CD4-positive, alpha-beta T cell treated with Interleukin-10 for 1 hour (primary cell): ENCODE measurements around the gene POC1A.
A peak's percentile ranks its signal among the peaks of the same experiment; 100 is the strongest.

Source experiments
- DNase-seq: peaks from one replicate; pipeline ENCODE4 v3.0.0-alpha.2; 2020

The POC1A gene

DNA sequence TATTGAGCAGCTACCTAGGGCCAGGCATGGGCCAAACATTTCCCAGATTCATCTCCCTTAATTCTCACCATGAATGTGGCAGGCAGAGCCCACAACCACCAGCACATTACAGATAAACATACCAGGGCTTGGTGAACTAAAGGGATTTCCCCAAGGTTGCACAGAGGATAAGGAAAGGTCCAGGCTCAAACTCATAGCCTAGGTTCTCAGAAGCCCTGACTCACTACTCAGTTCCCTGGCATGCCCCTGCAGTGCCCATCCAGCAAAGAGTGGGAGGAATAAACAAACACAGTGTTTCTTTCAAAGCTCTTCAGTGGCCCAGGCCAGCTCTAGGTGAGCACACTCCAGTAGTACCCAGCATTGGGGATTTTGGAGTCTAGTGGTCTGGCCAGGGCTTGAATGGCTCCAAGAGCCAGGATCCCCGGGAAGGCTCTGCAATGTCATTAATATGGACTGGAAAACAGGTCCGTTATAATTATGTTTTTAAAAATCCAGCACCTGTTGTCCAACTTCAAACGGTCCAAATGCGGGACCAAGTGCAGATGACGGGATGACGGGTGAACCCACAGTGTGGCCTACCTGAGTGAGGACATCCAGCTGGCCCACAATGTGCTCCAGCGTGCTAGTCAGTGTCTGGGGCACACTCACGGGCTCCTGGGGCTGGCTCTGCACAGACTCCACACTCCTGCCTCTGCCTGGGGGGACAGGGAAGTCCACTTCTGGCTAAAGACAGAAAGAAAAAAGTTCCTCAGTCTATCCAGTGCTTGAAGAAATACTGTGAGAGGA is 58.0 kb downstream of the POC1A start:
- no peak for DNase-seq

DNA sequence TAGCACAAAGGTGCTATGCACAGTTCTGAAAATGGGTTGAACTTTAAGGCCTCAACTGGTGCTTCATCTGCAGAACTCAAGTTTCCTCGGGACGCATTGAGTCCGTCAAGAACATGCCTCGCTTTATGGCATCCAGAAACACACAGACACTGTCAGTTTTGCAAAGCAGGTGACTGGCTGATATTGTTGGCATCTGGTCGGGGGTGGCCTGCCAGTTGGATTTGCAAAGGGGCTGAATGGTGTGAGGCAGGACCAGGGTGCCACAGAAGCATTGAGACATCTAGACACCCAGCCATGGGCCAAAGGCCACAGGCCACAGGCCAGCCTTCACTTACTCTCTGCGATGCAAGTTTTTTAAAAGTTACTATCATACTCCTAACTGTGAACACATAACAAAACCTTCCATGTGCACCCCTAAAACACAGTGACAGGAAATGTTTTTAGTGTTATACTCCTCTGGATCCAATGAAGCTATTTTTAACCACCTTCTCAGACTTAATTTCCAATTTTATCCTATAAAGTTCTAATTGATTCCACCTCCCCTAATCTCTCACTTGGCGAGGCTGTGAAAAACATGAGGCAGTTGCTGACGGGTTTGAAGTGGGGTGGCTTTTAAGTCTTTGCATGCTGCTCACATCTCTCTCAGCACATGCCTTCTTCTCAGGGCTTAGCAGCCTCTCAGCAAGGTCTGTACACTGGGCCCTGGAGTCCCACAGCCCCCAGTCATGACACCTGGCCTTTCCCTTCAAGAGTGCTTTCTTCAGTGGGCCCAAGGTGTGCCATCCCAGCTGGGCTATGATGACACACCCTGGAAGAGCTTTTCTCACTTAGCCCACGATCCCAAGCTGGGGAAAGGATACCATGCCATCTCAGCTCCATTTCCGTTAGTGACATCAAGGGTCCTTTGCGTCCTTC is 59.4 kb downstream of the POC1A start:
- no peak for DNase-seq

DNA sequence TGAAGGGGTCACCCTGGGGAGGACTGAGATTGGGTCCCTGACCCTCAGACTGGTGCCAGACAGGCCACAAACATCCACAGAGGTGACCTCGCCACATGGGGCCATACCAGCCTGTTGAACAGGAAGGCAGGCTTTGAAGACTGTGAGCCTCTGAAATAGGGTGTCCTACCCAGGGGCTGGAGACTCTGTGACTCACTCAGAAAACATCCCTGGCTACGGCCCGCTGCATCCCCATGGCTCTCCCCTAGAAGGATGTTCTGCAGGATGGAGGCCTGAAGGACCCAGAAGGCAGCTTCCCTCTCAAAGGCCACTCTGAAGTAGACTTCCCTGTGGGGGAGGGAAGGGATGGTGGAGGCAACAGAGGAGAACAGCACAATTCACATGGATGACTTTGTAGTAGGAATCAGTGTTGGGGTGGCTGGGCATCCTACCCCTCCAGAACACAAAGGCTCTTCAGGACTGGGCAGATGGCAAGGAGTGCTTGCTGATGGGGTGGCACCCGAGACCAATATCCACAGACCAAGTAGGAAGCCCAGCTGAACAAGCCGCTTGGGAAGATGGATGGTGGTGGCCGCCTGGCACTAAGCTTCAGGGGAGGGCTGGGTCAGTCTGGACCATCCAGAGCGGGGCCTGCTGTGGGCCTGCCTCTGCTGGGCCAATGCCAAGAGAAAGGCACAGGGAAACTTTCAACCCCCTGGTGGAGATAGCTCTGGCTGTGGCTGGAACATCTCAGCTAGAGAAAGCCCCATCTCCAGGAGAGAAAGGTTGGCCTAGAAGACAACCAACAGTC is 60.3 kb downstream of the POC1A start:
- DNase-seq, result no peak

DNA sequence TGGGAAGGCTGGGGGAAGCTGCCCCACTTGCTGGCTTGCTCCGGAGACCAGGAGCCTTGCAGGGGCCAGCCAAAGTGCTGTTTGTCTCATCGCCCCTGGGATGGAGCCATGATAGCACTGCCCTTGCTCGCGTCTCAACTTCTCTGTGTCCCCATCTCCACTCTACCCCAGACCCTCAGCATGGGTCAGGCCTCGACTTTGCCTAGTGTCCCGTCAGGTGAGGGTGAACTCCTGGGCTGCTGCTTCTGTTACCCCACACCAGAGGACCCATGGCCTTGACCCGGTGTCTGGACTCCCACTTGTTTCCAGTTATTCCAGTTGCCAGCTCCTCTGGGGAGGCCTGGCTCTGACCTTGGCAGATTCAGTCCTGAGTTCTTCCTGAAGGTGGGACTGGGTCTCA is 61.3 kb downstream of the POC1A start:
- DNase-seq, result no peak

DNA sequence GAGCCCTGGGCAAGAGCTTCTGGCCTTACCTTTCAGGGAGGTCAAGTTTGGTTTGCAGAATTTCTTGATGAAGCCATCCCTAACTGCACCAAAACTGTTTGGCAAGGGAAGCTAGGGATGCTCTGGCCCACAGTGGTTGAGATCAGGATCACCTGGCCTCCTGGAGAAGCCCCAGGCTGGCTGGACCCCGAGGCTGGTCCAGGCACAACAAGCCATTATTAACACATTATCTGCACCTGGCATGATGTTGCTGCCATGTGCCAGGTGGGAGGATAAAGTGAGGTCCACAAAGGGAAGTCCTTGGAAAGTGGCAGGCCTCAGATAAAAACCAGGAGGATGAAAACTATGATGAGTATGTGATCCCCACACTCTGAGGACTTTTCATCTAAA is 62.0 kb downstream of the POC1A start:
- no peak for DNase-seq

DNA sequence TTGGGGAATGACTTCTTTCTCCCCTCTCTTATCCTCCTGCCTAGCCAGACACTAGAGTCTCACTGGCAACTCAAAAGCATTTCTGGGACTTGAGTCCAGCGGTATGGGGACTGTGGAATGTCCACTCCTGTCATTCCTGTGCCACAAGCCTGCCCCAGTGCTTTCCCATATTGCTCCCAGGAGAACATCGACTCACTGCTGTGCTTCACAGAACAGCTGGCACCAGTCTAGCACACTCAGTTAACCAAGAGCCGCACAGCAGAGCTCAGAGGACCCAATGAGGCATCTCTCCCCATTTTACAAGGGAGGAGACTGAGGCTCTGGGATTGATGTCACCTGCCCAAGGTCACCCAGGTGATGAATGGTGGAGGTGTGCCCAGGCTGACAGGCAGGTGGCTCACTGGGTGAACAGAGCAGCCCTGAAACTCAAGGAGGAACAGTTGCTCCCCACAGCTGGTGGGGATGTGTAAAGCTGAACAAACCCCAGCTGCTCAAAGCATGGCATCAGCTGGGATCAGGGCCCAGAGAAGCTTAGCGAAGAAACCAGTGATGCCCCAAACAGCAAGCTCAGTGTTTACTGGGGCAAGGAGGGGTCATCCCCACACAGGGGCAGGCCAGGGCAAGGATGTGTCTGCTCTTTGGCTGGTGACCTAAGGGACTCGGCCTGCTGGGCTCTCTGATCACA is 62.5 kb downstream of the POC1A start:
- no peak for DNase-seq

DNA sequence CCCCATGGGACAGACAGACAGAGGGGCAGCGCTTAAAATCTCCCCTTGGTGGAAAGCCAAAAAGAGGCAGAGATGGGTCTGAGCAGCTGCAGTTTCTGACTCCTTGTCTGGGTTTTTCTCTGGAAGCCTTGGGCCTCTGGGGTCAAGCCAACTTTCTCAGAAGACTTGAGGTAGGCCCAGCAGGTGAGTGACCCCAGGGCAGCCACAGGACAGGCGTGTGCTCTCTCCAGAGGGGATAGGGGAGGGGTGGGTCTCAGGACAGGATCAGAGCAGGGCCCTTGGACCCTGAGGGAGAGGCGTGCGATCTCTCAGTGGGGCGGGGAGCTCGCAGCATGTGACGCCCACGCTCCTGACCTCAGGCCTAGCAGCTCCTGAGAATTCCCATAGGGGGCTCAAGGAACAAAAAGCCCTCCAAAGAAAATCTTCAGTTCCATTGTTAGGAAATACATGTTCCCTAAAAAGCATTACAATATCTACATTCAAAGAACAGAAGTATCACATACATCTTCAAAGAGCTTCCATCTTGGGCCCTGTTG is 63.2 kb downstream of the POC1A start:
- no peak for DNase-seq

DNA sequence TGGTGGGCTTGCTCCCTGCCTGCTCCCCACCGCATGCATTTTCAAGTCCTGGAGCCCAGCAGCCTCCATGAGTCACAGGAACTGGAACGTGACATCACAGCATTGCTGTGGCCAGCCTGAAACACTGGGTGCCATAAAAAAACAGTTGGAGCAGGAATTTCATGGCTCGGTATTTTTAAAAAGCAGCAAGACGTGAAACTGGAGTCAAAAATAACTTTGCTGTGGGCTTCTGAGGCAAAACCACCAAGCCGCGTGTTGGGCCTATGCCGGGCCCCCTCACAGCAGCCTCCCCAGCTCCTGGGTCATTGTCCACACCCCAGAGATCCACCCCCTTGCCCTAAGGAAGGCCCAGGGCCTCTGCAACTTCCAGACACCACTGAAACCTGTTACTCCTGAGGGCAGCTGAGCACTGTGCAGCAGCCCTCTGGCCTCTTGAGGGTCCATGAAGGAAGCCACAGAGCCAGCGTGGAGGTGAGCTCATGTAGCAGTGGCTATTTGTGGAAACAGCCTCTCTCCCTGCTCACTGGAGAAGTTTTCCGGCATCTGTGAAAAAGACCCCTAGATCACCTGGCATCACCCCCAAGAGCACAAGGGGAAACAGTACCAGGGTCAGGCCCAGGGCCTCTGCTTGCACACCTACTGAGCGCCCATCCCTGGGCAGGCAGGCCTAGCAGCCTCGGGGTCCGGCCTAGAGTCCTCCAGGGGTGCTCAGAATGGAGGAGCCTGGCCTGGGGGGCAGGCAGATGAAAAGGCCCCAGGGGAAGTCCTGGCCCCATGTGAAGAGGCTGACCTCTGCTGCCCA is 63.9 kb downstream of the POC1A start:
- DNase-seq, result no peak

DNA sequence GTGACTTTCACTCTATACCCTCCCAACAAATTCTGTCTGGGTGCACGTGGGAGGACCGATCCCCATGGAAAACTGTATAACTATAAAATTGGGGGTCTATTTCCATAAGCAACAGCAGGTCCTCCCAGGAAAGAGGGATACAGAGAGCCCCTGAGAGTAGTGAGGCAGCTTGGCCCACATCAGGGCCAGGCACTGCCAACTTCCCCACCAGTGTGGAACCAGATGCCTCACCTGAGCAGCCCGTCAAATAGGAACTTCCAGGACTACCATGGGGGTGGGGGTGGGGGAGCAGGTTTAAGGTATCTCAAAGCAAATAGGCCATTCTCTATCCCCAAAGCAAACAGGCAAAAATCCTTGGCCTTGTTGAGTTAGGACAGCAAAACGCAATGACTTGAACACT is 64.5 kb downstream of the POC1A start:
- DNase-seq, result no peak

DNA sequence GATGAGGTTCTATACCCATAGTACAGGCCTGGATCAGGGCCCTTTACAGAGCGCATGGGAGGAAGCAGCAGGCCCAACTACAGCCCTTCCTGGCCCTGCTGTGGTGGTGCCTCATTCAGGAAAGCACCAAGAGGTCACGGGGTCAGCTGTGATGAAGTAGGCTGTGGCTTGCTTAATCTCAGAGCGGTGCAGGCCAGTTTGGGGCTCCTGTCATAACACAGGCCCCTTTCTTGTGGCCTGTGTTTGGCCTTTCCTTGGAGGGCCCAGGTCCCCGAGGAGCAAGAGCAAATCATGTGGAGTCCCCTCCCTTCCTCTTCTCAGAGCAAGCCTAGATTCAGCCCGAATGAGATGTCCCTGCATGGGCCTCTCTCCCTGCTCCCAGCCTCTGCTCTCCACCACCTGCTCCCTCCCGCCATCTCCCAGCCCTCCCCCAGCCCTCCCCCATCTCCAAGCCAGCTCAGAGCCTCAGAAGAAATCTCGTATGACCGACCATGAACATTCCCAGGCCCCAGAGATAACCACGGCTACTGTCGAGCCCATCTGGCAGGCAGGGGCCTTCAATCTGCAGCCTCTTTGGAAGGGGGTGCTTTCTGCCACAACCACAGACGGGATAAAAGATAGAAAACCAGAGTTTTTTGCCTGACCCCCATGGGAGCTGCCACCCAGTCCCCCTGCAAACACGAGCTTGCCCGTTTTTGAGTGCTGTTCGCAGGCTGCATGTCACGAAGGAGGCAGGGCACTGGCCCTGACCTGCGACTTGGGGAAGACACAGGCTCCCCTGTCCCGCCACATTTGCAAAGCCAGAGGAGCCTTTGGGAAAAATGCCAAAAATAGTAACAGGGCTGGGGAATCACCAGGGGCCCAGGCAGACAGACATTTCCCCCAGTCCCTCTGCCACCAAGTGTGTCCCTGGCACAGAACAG is 65.5 kb downstream of the POC1A start:
- DNase-seq, result peak; percentile 9

DNA sequence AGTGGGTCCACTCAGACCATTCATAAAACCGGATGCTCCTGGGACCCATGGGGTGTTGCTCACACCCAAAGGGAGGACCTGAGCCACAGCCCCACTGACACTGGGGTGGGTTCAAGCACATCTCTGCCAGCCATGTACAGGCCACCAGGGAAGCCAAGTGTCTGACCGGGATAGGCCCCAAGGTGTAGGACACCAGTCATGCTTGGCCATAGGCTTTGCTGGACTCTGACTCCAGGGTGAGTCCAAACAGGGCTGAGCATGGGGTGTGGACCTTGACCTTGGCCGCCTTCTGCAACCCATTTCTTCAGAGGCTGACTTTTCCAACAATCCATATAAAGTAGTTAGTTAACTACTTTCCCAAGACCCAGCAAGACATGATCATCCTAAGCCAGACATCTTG is 66.5 kb downstream of the POC1A start:
- no peak for DNase-seq

DNA sequence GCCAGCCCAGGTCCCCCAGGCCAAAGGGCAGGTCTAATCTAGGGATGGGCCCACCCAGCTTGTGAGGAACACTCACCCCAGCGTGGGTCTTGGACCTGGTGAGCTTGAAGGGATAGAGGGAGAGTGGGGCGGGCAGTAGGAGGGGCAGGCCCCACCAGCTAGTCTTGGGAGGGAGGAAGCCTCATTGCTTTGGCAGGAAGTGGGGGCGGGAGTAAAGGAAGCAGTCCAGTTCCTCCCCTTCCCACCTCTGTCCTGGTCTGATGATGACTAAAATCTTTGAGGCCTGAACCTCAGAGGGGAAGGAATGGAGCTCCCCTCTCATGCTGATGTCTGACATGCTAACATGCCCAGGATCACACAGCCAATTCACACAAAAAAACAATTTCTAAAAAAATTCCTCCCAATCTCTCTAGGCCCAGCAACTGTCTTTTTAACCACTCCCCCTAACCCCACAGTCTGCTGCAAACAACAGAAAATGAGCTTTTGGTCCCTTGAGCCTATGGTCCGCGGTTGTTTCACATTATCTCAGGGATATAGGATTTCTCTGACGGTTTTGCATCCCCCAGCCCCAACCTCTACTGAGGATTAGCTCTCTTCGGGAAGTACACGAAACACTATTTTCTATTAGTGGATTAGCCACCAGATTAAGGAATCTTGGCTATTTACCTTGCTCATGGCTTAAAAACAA is 67.1 kb downstream of the POC1A start:
- no peak for DNase-seq

DNA sequence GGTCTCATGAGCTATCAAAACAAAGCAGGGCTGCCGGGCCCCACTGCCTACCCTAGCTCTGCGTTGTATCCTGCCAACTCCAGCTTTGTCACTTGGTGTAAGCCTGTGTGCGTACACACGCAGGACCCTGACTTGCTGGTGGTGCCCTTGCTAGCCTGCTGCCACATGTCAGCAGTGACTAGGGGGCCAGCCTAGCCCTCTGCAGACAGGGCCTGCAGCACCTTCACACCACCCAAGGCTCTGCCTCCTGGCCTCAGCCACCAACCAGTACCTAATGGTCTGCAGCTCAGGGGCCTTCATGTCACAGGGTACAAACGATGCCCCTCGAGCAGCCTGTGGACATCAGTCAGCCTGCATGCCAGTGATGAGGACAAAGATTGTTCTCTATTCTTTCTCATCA is 67.8 kb downstream of the POC1A start:
- DNase-seq, result no peak

DNA sequence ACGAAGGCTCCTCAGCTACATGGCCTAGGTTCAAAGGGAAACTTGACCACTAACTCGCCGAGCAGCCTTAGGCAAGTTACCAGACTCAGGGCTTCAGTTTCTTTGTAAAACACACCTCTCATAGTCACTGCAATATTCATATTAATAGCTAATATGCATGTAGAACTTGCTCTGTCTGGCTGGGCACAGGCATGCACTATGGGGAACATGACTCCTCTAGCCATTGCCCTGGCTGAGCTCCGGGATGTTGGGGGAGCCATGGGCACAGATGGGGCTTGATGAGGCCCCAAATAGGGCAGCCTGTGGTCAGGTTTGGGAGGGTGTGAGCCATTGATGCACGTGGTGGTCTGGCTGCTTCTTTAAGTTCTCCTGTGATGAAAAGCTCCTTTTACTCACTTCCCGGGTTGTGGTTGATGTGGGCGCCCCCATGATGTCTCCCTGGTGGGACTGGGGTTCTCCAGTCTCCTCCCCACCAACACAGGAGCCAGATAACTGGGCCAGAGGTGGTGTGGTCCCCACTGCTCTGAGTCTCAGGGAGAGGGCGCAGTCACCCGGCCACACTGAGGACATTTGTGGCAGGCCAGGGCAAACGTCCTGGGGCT is 68.4 kb downstream of the POC1A start:
- no peak for DNase-seq

DNA sequence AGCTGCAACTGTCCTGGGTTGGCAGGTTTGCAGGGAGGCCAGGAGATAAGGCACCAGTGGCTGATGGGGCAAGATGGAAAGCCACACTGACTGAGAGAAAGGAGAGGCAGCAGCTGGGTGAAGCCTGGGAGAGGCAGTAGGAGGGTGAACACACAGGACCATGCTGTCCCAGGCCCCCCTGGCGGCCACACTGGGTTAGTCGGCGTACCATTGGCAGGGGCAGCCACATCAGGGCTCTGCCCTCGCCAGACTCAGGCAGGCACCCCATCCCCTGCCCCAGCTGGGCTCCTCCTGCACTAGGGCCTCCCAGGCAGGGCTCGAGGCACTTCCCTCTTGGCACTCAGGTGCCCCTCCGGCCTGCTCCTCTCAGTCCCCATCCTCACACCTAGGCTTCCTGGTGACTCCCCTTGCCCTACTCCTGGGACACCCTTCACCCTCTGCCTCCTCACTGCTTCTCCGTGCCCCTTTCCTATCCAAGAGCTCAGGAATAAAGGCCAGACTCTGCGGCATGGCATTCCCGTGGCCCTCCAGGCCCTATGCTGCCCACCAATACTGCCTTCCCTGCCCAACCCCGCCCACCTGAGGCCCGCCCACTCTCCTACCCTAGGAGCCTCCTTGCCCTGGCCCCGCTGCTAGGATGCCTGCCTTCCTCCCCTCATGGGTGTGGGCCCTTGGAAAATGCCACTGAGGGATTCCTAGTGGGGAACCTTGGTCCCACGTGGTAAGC is 69.1 kb downstream of the POC1A start:
- DNase-seq, result no peak

DNA sequence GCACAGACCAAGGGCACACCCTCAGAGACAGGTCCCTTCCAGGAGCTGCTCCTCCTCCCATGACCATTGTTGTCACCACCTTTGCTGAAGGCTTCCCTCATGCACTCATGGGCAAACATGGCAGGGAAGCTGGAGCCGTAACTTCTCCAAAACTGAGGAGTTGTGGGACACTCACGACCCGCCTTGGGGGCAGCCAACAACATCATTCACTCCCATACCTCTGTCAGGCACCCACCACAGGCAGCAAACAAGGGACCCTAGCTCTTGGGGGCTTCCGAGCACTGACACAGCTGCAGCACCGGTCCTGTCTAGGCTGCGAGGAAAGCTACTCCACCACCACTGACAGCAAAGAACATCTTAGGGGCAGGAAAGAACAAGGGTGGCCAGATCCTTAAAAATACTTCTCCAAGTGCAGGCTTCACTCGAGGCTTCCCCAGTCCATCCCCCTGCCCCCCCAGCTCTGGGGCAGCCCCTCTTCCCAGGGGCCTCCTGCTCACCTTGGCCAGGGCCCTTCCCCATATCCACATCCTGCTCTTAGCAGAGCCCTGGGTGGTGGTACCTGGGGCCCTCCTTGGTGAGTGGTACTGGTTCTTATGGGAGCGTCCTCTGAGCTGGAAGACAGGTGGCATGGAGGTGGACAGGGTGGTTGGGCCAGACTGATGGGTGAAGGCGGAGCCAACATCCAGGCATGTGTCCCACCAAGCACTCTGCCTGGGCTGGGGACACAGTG is 69.8 kb downstream of the POC1A start:
- no peak for DNase-seq

DNA sequence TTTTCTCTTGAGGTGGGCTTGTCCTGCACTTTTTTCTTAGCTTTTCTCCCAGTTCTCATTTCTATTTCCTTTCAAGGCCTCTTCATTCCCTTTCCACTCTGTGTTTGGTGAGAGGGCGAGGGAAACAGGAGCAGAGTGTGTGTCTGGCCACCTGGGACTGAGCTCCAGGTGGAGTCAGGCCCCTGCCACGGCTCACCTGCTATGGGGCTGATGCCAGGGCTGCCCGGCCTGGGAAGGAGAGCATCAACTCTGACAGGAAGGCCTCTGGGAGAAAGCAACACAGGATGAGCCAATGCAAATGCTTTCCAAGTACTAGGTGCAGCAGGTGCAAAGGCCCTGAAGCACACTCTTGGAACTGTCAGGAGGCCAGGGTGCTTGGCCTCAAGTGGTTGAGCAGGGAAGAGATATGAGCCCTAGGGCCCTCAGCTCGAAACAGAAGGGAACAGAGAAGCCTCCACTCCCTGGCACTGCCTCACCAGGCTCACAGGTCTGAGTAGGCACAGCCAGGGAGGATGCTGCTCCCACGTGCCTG is 70.6 kb downstream of the POC1A start:
- DNase-seq, result no peak

DNA sequence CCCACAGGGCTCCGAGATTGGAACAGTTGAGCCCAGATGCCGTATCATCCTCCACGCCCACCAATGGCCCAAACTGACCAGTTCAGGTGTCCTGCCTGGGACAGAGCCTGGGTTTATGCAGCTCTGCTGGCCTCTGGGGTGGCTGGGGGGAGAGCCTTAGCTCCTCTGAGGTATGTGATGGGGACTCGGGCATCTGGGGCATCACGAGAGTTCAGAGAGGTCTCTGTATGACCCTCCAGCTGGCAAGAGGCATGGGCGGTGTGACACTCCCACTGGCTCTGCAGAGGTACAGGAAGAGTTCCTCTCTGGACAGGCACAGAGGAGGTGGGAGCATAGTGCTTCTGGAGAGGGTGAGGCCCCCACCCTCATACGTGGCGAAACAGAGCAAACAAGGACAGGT is 71.3 kb downstream of the POC1A start:
- DNase-seq, result no peak
